ENCODE data around the gene MYL2.
"Not testable (repeated sequence)": the region's sequence is repeated elsewhere in the genome, so short reads cannot be mapped to it uniquely, and the experiment has no call there.

Gene MYL2

GRCh38 chr12:110920324-110920910 is at the start of gene MYL2:
TSS of gene MYL2 (minus strand) at chr12:110920579. CDS start at chr12:110920529, 50 bp downstream.
- peaks cover 3% of the 10 kb centered on the region for H3K27me3 ChIP-seq (ENCODE audit: insufficient read depth, low read length)
- no peaks in the 10 kb centered on the region for H3K36me3 ChIP-seq (ENCODE audit: insufficient read depth, low read length)
- H2AFZ ChIP-seq (ENCODE audit: low read depth, low read length), result no peak within 1 kb of the TSS
- H3K4me1 ChIP-seq (ENCODE audit: insufficient read depth, low read length), result no peaks in the 10 kb centered on the region
- no peaks in the 10 kb centered on the region for H3K9me3 ChIP-seq (ENCODE audit: low read length)
- H3K4me3 ChIP-seq (ENCODE audit: low read length), result no peak within 1 kb of the TSS

DNA sequence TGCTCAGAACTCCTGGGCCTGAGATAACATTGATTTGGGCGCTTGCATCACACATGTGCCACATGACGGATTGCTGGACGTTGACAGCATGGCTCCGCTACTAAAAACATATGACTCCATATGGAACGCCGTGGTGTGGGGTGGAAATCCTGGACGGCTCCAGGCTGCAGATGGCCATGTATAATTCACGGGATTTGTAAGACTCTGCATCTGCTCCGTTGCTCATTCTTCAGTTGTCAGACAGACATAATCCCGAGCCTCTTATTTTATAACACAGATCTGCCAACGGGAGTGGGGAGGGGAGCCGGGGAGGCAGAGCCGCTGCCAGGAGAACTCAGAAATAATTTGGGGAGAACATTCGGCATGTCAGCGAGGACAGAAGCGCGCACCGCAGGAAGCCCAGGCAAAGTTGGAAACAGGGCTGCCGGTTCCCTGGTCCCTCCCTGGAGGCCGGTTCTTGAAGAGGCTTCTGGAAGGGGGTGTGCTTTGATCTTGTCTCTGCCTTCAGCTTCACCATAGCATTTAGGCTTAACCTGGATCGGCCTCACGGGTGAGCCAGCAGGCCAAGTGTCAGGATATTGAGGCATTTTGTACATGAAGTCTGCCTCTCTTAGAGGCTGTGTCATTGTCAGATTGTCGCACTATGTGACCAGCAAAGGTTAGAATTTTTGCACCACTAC is 45.8 kb upstream of the MYL2 start:
- no peaks in the 10 kb centered on the region for H3K9me3 ChIP-seq (ENCODE audit: low read length)
- no peaks in the 10 kb centered on the region for H3K4me1 ChIP-seq (ENCODE audit: insufficient read depth, low read length)
- no peak overlapping the region for H3K4me3 ChIP-seq (ENCODE audit: low read length)
- no peaks in the 10 kb centered on the region for H3K27me3 ChIP-seq (ENCODE audit: insufficient read depth, low read length)
- no peaks in the 10 kb centered on the region for H3K36me3 ChIP-seq (ENCODE audit: insufficient read depth, low read length)
- H2AFZ ChIP-seq (ENCODE audit: low read depth, low read length), result no peak overlapping the region

- Histone ChIP-seq H3K4me3 (ENCODE audit: low read length) (no peak overlapping the region), H3K9me3 (ENCODE audit: low read length) (no peaks in the 10 kb centered on the region), H3K27me3 (ENCODE audit: insufficient read depth, low read length) (no peaks in the 10 kb centered on the region), H2AFZ (ENCODE audit: low read depth, low read length) (no peak overlapping the region), H3K36me3 (ENCODE audit: insufficient read depth, low read length) (no peaks in the 10 kb centered on the region), H3K4me1 (ENCODE audit: insufficient read depth, low read length) (no peaks in the 10 kb centered on the region)
These were observed 45.2 kb upstream of the MYL2 start for GRCh38 chr12:110965574-110965973.

DNA sequence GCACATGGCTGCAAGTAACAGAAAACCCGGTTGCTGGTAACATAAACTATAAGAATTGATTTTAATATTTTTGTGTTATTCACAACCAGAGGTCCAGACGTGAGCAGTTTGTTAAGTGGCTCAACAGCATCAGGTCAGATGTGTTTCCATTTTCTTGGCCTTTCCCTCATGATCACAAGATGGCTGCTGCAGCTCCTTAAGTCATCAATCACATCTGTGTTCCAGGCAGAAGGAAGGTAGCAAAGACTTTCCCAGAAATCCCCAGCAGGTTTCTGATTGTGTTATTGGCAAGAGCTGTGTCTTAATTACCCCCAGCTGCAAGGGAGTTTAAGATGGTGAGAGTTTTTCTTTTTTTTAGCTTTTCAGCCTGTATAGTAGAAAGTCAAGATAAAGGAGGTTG is 40.4 kb upstream of the MYL2 start:
- Histone ChIP-seq H3K9me3 (ENCODE audit: low read length) (no peaks in the 10 kb centered on the region), H3K4me3 (ENCODE audit: low read length) (no peak overlapping the region), H2AFZ (ENCODE audit: low read depth, low read length) (no peak overlapping the region), H3K27me3 (ENCODE audit: insufficient read depth, low read length) (no peaks in the 10 kb centered on the region), H3K4me1 (ENCODE audit: insufficient read depth, low read length) (no peaks in the 10 kb centered on the region), H3K36me3 (ENCODE audit: insufficient read depth, low read length) (no peaks in the 10 kb centered on the region)

GRCh38 chr12:110957652-110958051 is 37.3 kb upstream of the MYL2 start:
- H3K4me3 ChIP-seq (ENCODE audit: low read length), result no peak overlapping the region
- no peaks in the 10 kb centered on the region for H3K9me3 ChIP-seq (ENCODE audit: low read length)
- H3K4me1 ChIP-seq (ENCODE audit: insufficient read depth, low read length), result no peaks in the 10 kb centered on the region
- H3K36me3 ChIP-seq (ENCODE audit: insufficient read depth, low read length), result no peaks in the 10 kb centered on the region
- no peak overlapping the region for H2AFZ ChIP-seq (ENCODE audit: low read depth, low read length)
- H3K27me3 ChIP-seq (ENCODE audit: insufficient read depth, low read length), result no peaks in the 10 kb centered on the region

DNA sequence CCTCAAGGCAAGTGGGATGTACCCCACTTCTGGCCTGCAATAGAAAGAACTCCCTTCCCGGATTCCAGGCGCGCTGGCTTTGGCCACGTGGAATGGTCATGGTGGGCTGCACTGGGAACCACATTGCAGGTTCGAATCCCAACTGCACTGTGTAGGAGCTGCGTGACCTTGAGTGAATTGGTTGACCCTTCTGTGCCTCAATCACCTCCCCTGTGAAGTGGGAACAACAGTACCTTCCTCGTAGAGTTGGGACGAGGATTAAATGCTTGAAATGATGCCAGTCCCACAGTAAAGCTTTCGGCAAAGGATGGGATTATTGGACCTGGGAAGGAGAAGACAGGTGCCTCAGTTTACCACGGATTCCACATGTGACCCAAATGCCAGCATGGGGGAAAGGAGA is 36.8 kb upstream of the MYL2 start:
- no peaks in the 10 kb centered on the region for H3K9me3 ChIP-seq (ENCODE audit: low read length)
- H3K36me3 ChIP-seq (ENCODE audit: insufficient read depth, low read length), result no peaks in the 10 kb centered on the region
- no peak overlapping the region for H2AFZ ChIP-seq (ENCODE audit: low read depth, low read length)
- no peak overlapping the region for H3K4me3 ChIP-seq (ENCODE audit: low read length)
- no peaks in the 10 kb centered on the region for H3K4me1 ChIP-seq (ENCODE audit: insufficient read depth, low read length)
- H3K27me3 ChIP-seq (ENCODE audit: insufficient read depth, low read length), result no peaks in the 10 kb centered on the region

GRCh38 chr12:110950867-110951266 is 30.5 kb upstream of the MYL2 start:
- not testable (repeated sequence) for H3K4me3 ChIP-seq (ENCODE audit: low read length); H2AFZ ChIP-seq (ENCODE audit: low read depth, low read length); H3K4me1 ChIP-seq (ENCODE audit: insufficient read depth, low read length); H3K27me3 ChIP-seq (ENCODE audit: insufficient read depth, low read length); H3K36me3 ChIP-seq (ENCODE audit: insufficient read depth, low read length); H3K9me3 ChIP-seq (ENCODE audit: low read length)

DNA sequence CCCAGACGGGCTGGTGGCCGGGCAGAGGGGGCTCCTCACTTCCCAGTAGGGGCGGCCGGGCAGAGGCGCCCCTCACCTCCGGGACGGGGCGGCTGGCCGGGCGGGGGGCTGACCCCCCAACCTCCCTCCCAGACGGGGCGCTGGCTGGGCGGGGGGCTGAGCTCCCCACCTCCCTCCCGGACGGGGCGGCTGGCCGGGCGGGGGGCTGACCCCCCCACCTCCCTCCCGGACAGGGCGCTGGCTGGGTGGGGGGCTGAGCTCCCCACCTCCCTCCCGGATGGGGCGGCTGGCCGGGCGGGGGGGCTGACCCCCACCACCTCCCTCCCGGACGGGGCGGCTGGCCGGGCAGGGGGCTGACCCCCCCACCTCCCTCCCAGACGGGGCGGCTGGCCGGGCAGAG is 30.1 kb upstream of the MYL2 start:
- H2AFZ ChIP-seq (ENCODE audit: low read depth, low read length); H3K9me3 ChIP-seq (ENCODE audit: low read length); H3K36me3 ChIP-seq (ENCODE audit: insufficient read depth, low read length); H3K27me3 ChIP-seq (ENCODE audit: insufficient read depth, low read length); H3K4me3 ChIP-seq (ENCODE audit: low read length); H3K4me1 ChIP-seq (ENCODE audit: insufficient read depth, low read length): not testable (repeated sequence)

DNA sequence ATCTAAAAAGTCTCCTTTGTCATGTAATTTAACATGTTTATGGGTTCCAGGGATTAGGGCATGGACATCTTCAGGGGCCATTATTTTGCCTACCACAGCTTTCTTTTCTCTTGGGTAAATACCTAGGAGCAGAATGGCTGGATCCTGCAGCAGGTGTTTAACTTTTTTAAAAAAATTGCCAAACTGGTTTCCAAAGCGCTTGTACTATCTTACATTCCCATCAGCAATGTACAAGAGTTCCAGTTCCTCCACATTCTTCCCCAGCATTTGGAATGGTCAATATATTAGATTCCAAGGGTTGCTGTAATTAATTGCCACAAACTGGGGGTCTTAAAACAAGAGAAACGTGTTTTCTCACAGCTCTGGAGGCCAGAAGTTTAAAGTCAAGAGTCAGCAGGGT is 27.7 kb upstream of the MYL2 start:
- H3K4me3 ChIP-seq (ENCODE audit: low read length), result no peak overlapping the region
- peaks cover 4% of the 10 kb centered on the region for H3K9me3 ChIP-seq (ENCODE audit: low read length)
- no peak overlapping the region for H2AFZ ChIP-seq (ENCODE audit: low read depth, low read length)
- no peaks in the 10 kb centered on the region for H3K4me1 ChIP-seq (ENCODE audit: insufficient read depth, low read length)
- H3K27me3 ChIP-seq (ENCODE audit: insufficient read depth, low read length), result no peaks in the 10 kb centered on the region
- no peaks in the 10 kb centered on the region for H3K36me3 ChIP-seq (ENCODE audit: insufficient read depth, low read length)

GRCh38 chr12:110943373-110943772 is 23.0 kb upstream of the MYL2 start:
- Histone ChIP-seq H3K4me3 (ENCODE audit: low read length) (no peak overlapping the region), H2AFZ (ENCODE audit: low read depth, low read length) (no peak overlapping the region), H3K4me1 (ENCODE audit: insufficient read depth, low read length) (no peaks in the 10 kb centered on the region), H3K27me3 (ENCODE audit: insufficient read depth, low read length) (no peaks in the 10 kb centered on the region), H3K9me3 (ENCODE audit: low read length) (peaks cover 4% of the 10 kb centered on the region), H3K36me3 (ENCODE audit: insufficient read depth, low read length) (no peaks in the 10 kb centered on the region)

- Histone ChIP-seq H3K4me1 (ENCODE audit: insufficient read depth, low read length) (no peaks in the 10 kb centered on the region), H3K4me3 (ENCODE audit: low read length) (no peak overlapping the region), H3K27me3 (ENCODE audit: insufficient read depth, low read length) (peaks cover 1% of the 10 kb centered on the region)
These were observed 21.0 kb upstream of the MYL2 start for GRCh38 chr12:110941391-110941790.

GRCh38 chr12:110940933-110941332 is 20.6 kb upstream of the MYL2 start:
- Histone ChIP-seq H3K4me3 (ENCODE audit: low read length) (no peak overlapping the region), H3K4me1 (ENCODE audit: insufficient read depth, low read length) (no peaks in the 10 kb centered on the region), H2AFZ (ENCODE audit: low read depth, low read length) (no peak overlapping the region), H3K27me3 (ENCODE audit: insufficient read depth, low read length) (peaks cover 3% of the 10 kb centered on the region), H3K36me3 (ENCODE audit: insufficient read depth, low read length) (no peaks in the 10 kb centered on the region), H3K9me3 (ENCODE audit: low read length) (peaks cover 4% of the 10 kb centered on the region)

More at GRCh38 chr12:110941391-110941790, 21.0 kb upstream of the MYL2 start:
- Histone ChIP-seq H3K36me3 (ENCODE audit: insufficient read depth, low read length) (no peaks in the 10 kb centered on the region), H3K9me3 (ENCODE audit: low read length) (peaks cover 4% of the 10 kb centered on the region), H2AFZ (ENCODE audit: low read depth, low read length) (no peak overlapping the region)

DNA sequence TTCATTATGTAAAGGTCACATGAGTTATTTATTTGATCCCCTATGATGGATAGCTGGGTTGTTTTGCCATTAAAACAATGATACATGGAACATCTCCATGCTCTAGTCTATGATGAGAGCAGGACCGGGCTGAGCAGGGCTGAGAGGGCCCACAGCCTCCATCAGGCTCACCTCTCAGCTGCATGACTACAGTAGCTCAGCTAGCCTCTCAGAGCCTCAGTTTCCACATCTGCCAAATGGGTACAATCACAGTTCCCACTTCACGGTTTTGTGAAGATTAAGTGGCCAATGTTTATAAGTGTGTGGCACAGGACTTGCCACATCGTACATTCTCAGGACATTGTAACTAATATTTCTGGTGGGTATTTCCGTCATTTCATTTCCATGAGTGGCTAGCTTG is 19.9 kb upstream of the MYL2 start:
- Histone ChIP-seq H2AFZ (ENCODE audit: low read depth, low read length) (no peak overlapping the region), H3K27me3 (ENCODE audit: insufficient read depth, low read length) (peaks cover 3% of the 10 kb centered on the region)

GRCh38 chr12:110937104-110937641 is 16.8 kb upstream of the MYL2 start:
- Histone ChIP-seq H2AFZ (ENCODE audit: low read depth, low read length) (no peak overlapping the region), H3K4me3 (ENCODE audit: low read length) (no peak overlapping the region), H3K9me3 (ENCODE audit: low read length) (no peaks in the 10 kb centered on the region), H3K4me1 (ENCODE audit: insufficient read depth, low read length) (no peaks in the 10 kb centered on the region), H3K27me3 (ENCODE audit: insufficient read depth, low read length) (peaks cover 3% of the 10 kb centered on the region), H3K36me3 (ENCODE audit: insufficient read depth, low read length) (no peaks in the 10 kb centered on the region)

More for the DNA sequence above, 19.9 kb upstream of the MYL2 start:
- Histone ChIP-seq H3K4me1 (ENCODE audit: insufficient read depth, low read length) (no peaks in the 10 kb centered on the region), H3K4me3 (ENCODE audit: low read length) (no peak overlapping the region), H3K9me3 (ENCODE audit: low read length) (no peaks in the 10 kb centered on the region), H3K36me3 (ENCODE audit: insufficient read depth, low read length) (no peaks in the 10 kb centered on the region)
